GM18861 (cell line): ENCODE data around the gene CRYBG2.

Source experiments
- ATAC-seq: cut with Tn5 transposase; IDR thresholded peaks from one replicate; pipeline ENCODE4 v1.9.1; 2021; ENCODE audit not compliant: unreplicated experiment

The CRYBG2 gene

GRCh38 chr1:26282401-26282918 lies 71.5 kb downstream of the CRYBG2 start:
- ATAC-seq, result no peak

GRCh38 chr1:26281971-26282370 lies 72.0 kb downstream of the CRYBG2 start:
- ATAC-seq, result no peak

- ATAC-seq, result no peak
Measured at GRCh38 chr1:26281091-26281958, 72.6 kb downstream of the CRYBG2 start.

GRCh38 chr1:26280333-26281042 lies 73.4 kb downstream of the CRYBG2 start:
- ATAC-seq, result no peak

GRCh38 chr1:26279456-26280332 lies 74.2 kb downstream of the CRYBG2 start, which contains the start of gene SH3BGRL3:
TSS of gene SH3BGRL3 (plus strand) at chr1:26280086. CDS start at chr1:26280156, 70 bp downstream.
- ATAC-seq, result peak; percentile 38

- no peak for ATAC-seq
Measured at GRCh38 chr1:26278724-26279455, 75.0 kb downstream of the CRYBG2 start.

- no peak for ATAC-seq
Measured at GRCh38 chr1:26278303-26278702, 75.6 kb downstream of the CRYBG2 start.

- no peak for ATAC-seq
Measured at GRCh38 chr1:26277719-26278118, 76.2 kb downstream of the CRYBG2 start.

- no peak for ATAC-seq
Measured at GRCh38 chr1:26277261-26277661, 76.7 kb downstream of the CRYBG2 start.

GRCh38 chr1:26276432-26276838 lies 77.5 kb downstream of the CRYBG2 start:
- ATAC-seq, result no peak

GRCh38 chr1:26275580-26276431 lies 78.1 kb downstream of the CRYBG2 start:
- no peak for ATAC-seq

- no peak for ATAC-seq
Measured at GRCh38 chr1:26274801-26275425, 79.0 kb downstream of the CRYBG2 start.
